Heart left ventricle (tissue), 16 donors: ENCODE results near the gene PRR5. TPM values are rescaled to one million over a fixed set of nuclear protein-coding genes. Genes with fewer than 3 reads are reported as not detected.

Experiments
- ATAC-seq, 4 donors: fragments of 200-7000 bp; cut with Tn5 transposase; one replicate each; pipeline ENCODE4 v1.9.1; 2020 to 2022; ENCODE audit warnings: moderate library complexity in 4 of 4, mild to moderate bottlenecking in 3 of 4, moderate number of reproducible peaks in 1 of 4
- DNase-seq, 5 donors: peaks; one replicate each; pipeline ENCODE4 v3.0.0-alpha.2; 2020
- H3K27ac ChIP-seq, 12 donors: fragments of 200-600 bp; sonication (generic) in 4 of 12; one replicate each; pipeline versions ENCODE4 v1.5.0 to v1.8.0; 2016 to 2022; ENCODE audit warnings: mild to moderate bottlenecking in 2 of 12
- H3K27me3 ChIP-seq, 9 donors: fragments of 200-600 bp; sonication (generic) in 2 of 9; one replicate each; pipeline versions ENCODE4 v1.5.1 to v1.8.0; 2016 to 2022; ENCODE audit warnings: mild to moderate bottlenecking in 3 of 9
- H3K36me3 ChIP-seq, 9 donors: fragments of 200-600 bp; sonication (generic) in 2 of 9; one replicate each; pipeline versions ENCODE4 v1.5.0 to v1.8.0; 2018 to 2022; ENCODE audit warnings: mild to moderate bottlenecking in 2 of 9
- H3K4me1 ChIP-seq, 12 donors: fragments of 200-600 bp; sonication (generic) in 4 of 12; one replicate each; pipeline versions ENCODE4 v1.5.0 to v1.8.0; 2016 to 2022; ENCODE audit warnings: mild to moderate bottlenecking in 3 of 12
- H3K4me3 ChIP-seq, 12 donors: fragments of 200-600 bp; sonication (generic) in 4 of 12; one replicate each; pipeline versions ENCODE4 v1.5.0 to v1.8.0; 2017 to 2022; ENCODE audit warnings: mild to moderate bottlenecking in 9 of 12, moderate library complexity in 4 of 12
- H3K9me3 ChIP-seq, 12 donors: fragments of 200-600 bp; sonication (generic) in 4 of 12; one replicate each; pipeline versions ENCODE4 v1.5.0 to v1.8.0; 2016 to 2022; ENCODE audit warnings: mild to moderate bottlenecking in 1 of 12
- CTCF ChIP-seq, 12 donors: fragments of 200-600 bp; sonication (generic) in 4 of 12; IDR thresholded peaks; one replicate each; pipeline versions ENCODE4 v1.5.0 to v1.8.0; 2018 to 2022; ENCODE audit warnings: antibody characterized with exemption in 12 of 12, mild to moderate bottlenecking in 5 of 12
- POLR2A ChIP-seq, 2 donors: fragments of 450-650 bp; IDR thresholded peaks; one replicate each; pipeline ENCODE4 v1.6.1; 2017; ENCODE audit warnings: antibody characterized with exemption in 2 of 2, mild to moderate bottlenecking in 2 of 2, moderate library complexity in 2 of 2
- WGBS, 4 donors: extraction: QIAGEN DNeasy Blood & Tissue Kit in 2 of 4; methylation state at CpG; one replicate each; pipeline versions ENCODE4 v1.1.5 to v1.1.7; 2013 to 2018; 5-methylcytosine and 5-hydroxymethylcytosine counted together
- intact Hi-C, 10 donors: fragments of 100-400 bp; cut with DNase I; formaldehyde crosslinking; loops; one replicate each; pipeline versions ENCODE4 v1.11.1 to v1.14.2; 2022
- polyA plus RNA-seq, 2 donors: library from polyadenylated mRNA; stranded (reverse); fragments of 200-250 nt; gene quantifications; one replicate each; pipeline ENCODE4 v1.2.3, GENCODE V29; 2013
- total RNA-seq, 9 donors: library from RNA; depleted of rRNA in 2 of 9; stranded (reverse); fragments of >200 nt in 2 of 9; fragmentation: NEBNext Ultra II Directional in 3 of 9; extraction: Animal tissue kit (Norgen Biotek cat#: 25700) in 3 of 9; gene quantifications; one replicate each; pipeline versions ENCODE4 v1.1.0 to v1.2.4, GENCODE V29; 2016 to 2023
- donor health status: ischemic (EF 13 %, LVEDD 7.1; RV severe dilation, severe dysfunction).
- donor health status: healthy with polysubstance abuse.
- donor health status: DM: no; HTN: yes; CAD: no.
- donor health status: DM: no; HTN: no; CAD: no.
- donor health status: ischemic (EF 25% LVEDD 6.9; RV normal size, moderate dysfunction).
- donor health status: ischemic (EF 25% LVEDD 5.7; RV mildly dilated, moderate dysfunction).
- donor health status: healthy.
- donor health status: DM: yes; HTN: yes; CAD: no.
- donor health status: ischemic (EF 35%, LVEDD 5.7; RV mildly dilated, moderate dysfunction).
- donor health status: nonischemic (EF 11% LVEDD 7.7; RV severe dilation, severe dysfunction).
- donor health status: DM: yes; HTN: yes; CAD: no.
- donor health status: PGD.
- donor health status: ischemic (EF 29% LVEDD 5.4; RV normal size, mild dysfunction).
- donor health status: nonischemic (EF 23%, LVEDD 6.1; RV moderate dilation, normal function).

PRR5 gene
- total and polyA plus RNA-seq, 11 donors, result 1.6 to 9.5 (median 2.2) TPM

GRCh38 chr22:44702479-44703198 is 635 bp downstream of the PRR5 start:
- H3K27ac ChIP-seq, result peak overlapping the region in 1 of 12 donors; percentile 10
- peak overlapping the region; percentile 52 to 75 (median 64) for H3K4me3 ChIP-seq
- H3K27me3 ChIP-seq, result peaks cover 0 to 13% (median 3%) of the 10 kb centered on the region in 9 donors
- H3K9me3 ChIP-seq, result no peaks in the 10 kb centered on the region
- TF ChIP-seq POLR2A (IDR thresholded peaks at IDR 0.05) (no peak), CTCF (IDR thresholded peaks at IDR 0.05) (peak in 1 of 12 donors; percentile 15)
- H3K36me3 ChIP-seq, result no peaks in the 10 kb centered on the region
- intact Hi-C loops, result no loop called here
- DNase-seq, result peak in 1 of 5 donors; percentile 41
- peak in 2 of 4 donors; percentile 3 to 6 for ATAC-seq
- H3K4me1 ChIP-seq, result peaks cover 0 to 31% (median 17%) of the 10 kb centered on the region in 12 donors
- 0 to 1% (median 1%) methylated on average over 15 to 60 of the region's 60 CpGs for WGBS, 4 donors

- peaks cover 0 to 13% (median 3%) of the 10 kb centered on the region in 9 donors for H3K27me3 ChIP-seq
- peak overlapping the region in 10 of 12 donors; percentile 53 to 75 (median 64) for H3K4me3 ChIP-seq
- DNase-seq (no peak), ATAC-seq (no peak)
- TF ChIP-seq CTCF (IDR thresholded peaks at IDR 0.05) (no peak), POLR2A (IDR thresholded peaks at IDR 0.05) (no peak)
- intact Hi-C loops, result no loop called here
- no peaks in the 10 kb centered on the region for H3K9me3 ChIP-seq
- WGBS, 4 donors, result 49 to 56% (median 54%) methylated on average over 22 to 23 of the region's 23 CpGs
- peaks cover 0 to 27% (median 17%) of the 10 kb centered on the region in 12 donors for H3K4me1 ChIP-seq
- no peak overlapping the region for H3K27ac ChIP-seq
- no peaks in the 10 kb centered on the region for H3K36me3 ChIP-seq
Observed at GRCh38 chr22:44703255-44703870, 1.4 kb downstream of the PRR5 start.

GRCh38 chr22:44704159-44705021 is 2.4 kb downstream of the PRR5 start:
- Histone ChIP-seq H3K27me3 (peaks cover 0 to 13% (median 3%) of the 10 kb centered on the region in 9 donors), H3K36me3 (no peaks in the 10 kb centered on the region), H3K27ac (no peak overlapping the region), H3K4me3 (no peak overlapping the region), H3K4me1 (peaks cover 0 to 19% (median 15%) of the 10 kb centered on the region in 12 donors), H3K9me3 (no peaks in the 10 kb centered on the region)
- no peak for ATAC-seq
- intact Hi-C loops, result no loop called here
- TF ChIP-seq POLR2A (IDR thresholded peaks at IDR 0.05) (no peak), CTCF (IDR thresholded peaks at IDR 0.05) (no peak)
- 92 to 98% (median 96%) methylated on average over 13 to 16 of the region's 16 CpGs for WGBS, 4 donors
- no peak for DNase-seq

GRCh38 chr22:44705022-44705297 is 3.0 kb downstream of the PRR5 start:
- ATAC-seq, result no peak
- 90 to 94% (median 93%) methylated on average over 4 of the region's 4 CpGs for WGBS, 4 donors

More at GRCh38 chr22:44705022-44705297, 3.0 kb downstream of the PRR5 start:
- intact Hi-C loops, result no loop called here
- no peaks in the 10 kb centered on the region for H3K36me3 ChIP-seq
- DNase-seq, result no peak
- H3K27me3 ChIP-seq, result peaks cover 0 to 13% (median 3%) of the 10 kb centered on the region in 9 donors
- H3K27ac ChIP-seq, result no peak overlapping the region
- peaks cover 0 to 19% (median 15%) of the 10 kb centered on the region in 12 donors for H3K4me1 ChIP-seq
- no peak overlapping the region for H3K4me3 ChIP-seq
- TF ChIP-seq POLR2A (IDR thresholded peaks at IDR 0.05) (no peak), CTCF (IDR thresholded peaks at IDR 0.05) (no peak)
- H3K9me3 ChIP-seq, result no peaks in the 10 kb centered on the region
